Erythroblast (primary cell): ENCODE data around the gene SMIM33.

Source experiments
- GATA1 ChIP-seq: IDR thresholded peaks from 2 replicates; pipeline ENCODE4 v1.6.1; 2011; ENCODE audit warnings: low read depth, mild to moderate bottlenecking, control low read depth, low read length, moderate library complexity
- POLR2A ChIP-seq: IDR thresholded peaks from 2 replicates; pipeline ENCODE4 v1.6.1; 2011; ENCODE audit warnings: mild to moderate bottlenecking, low read length

- TF ChIP-seq POLR2A (no peak), GATA1 (no peak)
Observed at GRCh38 chr5:139488260-139488659, 17.5 kb downstream of the SMIM33 start.
